Astrocyte (in vitro differentiated cells and primary cell): ENCODE results near the gene UMOD. TPM values are rescaled to one million over a fixed set of nuclear protein-coding genes. Genes with fewer than 3 reads are reported as not detected.

Source experiments
- DNase-seq: peaks from one replicate; pipeline ENCODE4 v3.0.0-alpha.2; 2010; ENCODE audit warnings: low read depth
- FAIRE-seq: peaks from 2 replicates; lab custom pipeline; 2011; peaks lifted over from hg19 to GRCh38; lab: Jason Lieb, UNC
- H2AFZ ChIP-seq: 2 replicates; pipeline ENCODE4 v1.6.0; 2012; ENCODE audit warnings: low read depth, low read length, inconsistent platforms
- H3K27ac ChIP-seq: 2 replicates; pipeline ENCODE4 v1.5.1; 2011; ENCODE audit warnings: low read depth, low read length, inconsistent platforms
- H3K27me3 ChIP-seq: 2 replicates; pipeline ENCODE4 v1.6.0; 2011; ENCODE audit warnings: low read length, inconsistent platforms; ENCODE audit not compliant: insufficient read depth
- H3K36me3 ChIP-seq: 2 replicates; pipeline ENCODE4 v1.5.1; 2011; ENCODE audit warnings: low read length, inconsistent platforms; ENCODE audit not compliant: insufficient read depth
- H3K4me1 ChIP-seq: 2 replicates; pipeline ENCODE4 v1.5.1; 2011; ENCODE audit warnings: low read length, inconsistent platforms; ENCODE audit not compliant: insufficient read depth
- H3K4me2 ChIP-seq: 2 replicates; pipeline ENCODE4 v1.6.0; 2012; ENCODE audit warnings: low read length, inconsistent platforms
- H3K4me3 ChIP-seq: 2 replicates; pipeline ENCODE4 v1.5.1; 2011; ENCODE audit warnings: low read depth, mild to moderate bottlenecking, low read length, inconsistent platforms; ENCODE audit not compliant: insufficient read depth
- H3K79me2 ChIP-seq: 2 replicates; pipeline ENCODE4 v1.6.0; 2012; ENCODE audit warnings: mild to moderate bottlenecking, low read length, inconsistent platforms; ENCODE audit not compliant: insufficient read depth
- H3K9ac ChIP-seq: 2 replicates; pipeline ENCODE4 v1.6.0; 2012; ENCODE audit warnings: mild to moderate bottlenecking, low read length, inconsistent platforms
- H3K9me3 ChIP-seq: 2 replicates; pipeline ENCODE4 v1.5.1; 2012; ENCODE audit warnings: low read depth, mild to moderate bottlenecking, low read length, inconsistent platforms; ENCODE audit not compliant: insufficient read depth
- H4K20me1 ChIP-seq: 2 replicates; pipeline ENCODE4 v1.6.0; 2012; ENCODE audit warnings: low read length, inconsistent platforms; ENCODE audit not compliant: insufficient read depth
- H3K27ac Mint-ChIP-seq: one replicate; pipeline ENCODE4 v1.8.0; 2021; ENCODE audit warnings: mild to moderate bottlenecking, mixed read lengths; ENCODE audit not compliant: unreplicated experiment
- H3K27me3 Mint-ChIP-seq: one replicate; pipeline ENCODE4 v1.8.0; 2021; ENCODE audit warnings: low read depth, mixed read lengths; ENCODE audit not compliant: unreplicated experiment
- H3K36me3 Mint-ChIP-seq: one replicate; pipeline ENCODE4 v1.8.0; 2021; ENCODE audit warnings: low read depth, mixed read lengths; ENCODE audit not compliant: unreplicated experiment
- H3K4me1 Mint-ChIP-seq: one replicate; pipeline ENCODE4 v1.8.0; 2021; ENCODE audit warnings: low read depth, mixed read lengths; ENCODE audit not compliant: unreplicated experiment
- H3K4me3 Mint-ChIP-seq: one replicate; pipeline ENCODE4 v1.8.0; 2021; ENCODE audit warnings: mild to moderate bottlenecking, moderate library complexity, mixed read lengths; ENCODE audit not compliant: unreplicated experiment
- H3K9me3 Mint-ChIP-seq: one replicate; pipeline ENCODE4 v1.8.0; 2021; ENCODE audit warnings: mild to moderate bottlenecking, mixed read lengths; ENCODE audit not compliant: unreplicated experiment
- EZH2 ChIP-seq: IDR thresholded peaks from 2 replicates; pipeline ENCODE4 v1.6.1; 2012; ENCODE audit warnings: mild to moderate bottlenecking, low read length, inconsistent platforms; ENCODE audit not compliant: insufficient read depth
- total RNA-seq: library from RNA; stranded (reverse); gene quantifications from 2 replicates; pipeline ENCODE4 v1.2.1, GENCODE V29; 2021
- TF ChIP-seq, protein P1 (sequence below): IDR thresholded peaks from 2 replicates; pipeline ENCODE4 v1.5.1; 2011; ENCODE audit warnings: low read depth, mild to moderate bottlenecking, inconsistent platforms, low read length, moderate library complexity; ENCODE audit not compliant: insufficient read depth

UMOD gene
- total RNA-seq, 1 donor from 2014 or later = not detected

DNA sequence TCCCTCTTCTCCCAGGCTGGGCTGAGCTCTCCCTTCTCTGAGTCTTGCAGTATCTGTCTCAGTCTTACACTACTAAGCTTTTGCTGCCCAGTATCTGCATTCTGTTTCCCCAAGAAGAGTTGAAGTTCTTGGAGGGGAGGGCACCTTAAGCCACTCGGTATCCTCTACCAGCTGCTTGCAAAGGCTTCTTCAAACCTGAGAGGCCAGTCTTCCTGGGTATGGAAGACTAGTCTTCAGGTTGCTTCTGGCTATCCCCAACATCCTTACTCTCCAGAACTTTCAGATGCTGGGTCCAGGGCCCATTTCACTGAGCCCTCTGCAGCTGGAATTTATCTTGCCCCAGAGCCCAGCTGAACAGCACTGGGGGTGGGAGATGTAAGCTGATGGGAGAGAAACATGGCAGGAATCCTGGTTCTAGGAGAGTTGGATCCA, 45.3 kb downstream of the UMOD start:
- no peak for FAIRE-seq
- no peak overlapping the region for H2AFZ ChIP-seq
- H3K36me3 Mint-ChIP-seq = no peaks in the 10 kb centered on the region

GRCh38 chr16:20306401-20306800, 46.1 kb downstream of the UMOD start:
- no peak overlapping the region for H3K4me2 ChIP-seq
- TF ChIP-seq, protein P1, sequence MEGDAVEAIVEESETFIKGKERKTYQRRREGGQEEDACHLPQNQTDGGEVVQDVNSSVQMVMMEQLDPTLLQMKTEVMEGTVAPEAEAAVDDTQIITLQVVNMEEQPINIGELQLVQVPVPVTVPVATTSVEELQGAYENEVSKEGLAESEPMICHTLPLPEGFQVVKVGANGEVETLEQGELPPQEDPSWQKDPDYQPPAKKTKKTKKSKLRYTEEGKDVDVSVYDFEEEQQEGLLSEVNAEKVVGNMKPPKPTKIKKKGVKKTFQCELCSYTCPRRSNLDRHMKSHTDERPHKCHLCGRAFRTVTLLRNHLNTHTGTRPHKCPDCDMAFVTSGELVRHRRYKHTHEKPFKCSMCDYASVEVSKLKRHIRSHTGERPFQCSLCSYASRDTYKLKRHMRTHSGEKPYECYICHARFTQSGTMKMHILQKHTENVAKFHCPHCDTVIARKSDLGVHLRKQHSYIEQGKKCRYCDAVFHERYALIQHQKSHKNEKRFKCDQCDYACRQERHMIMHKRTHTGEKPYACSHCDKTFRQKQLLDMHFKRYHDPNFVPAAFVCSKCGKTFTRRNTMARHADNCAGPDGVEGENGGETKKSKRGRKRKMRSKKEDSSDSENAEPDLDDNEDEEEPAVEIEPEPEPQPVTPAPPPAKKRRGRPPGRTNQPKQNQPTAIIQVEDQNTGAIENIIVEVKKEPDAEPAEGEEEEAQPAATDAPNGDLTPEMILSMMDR = no peak
- TF ChIP-seq EZH2 = no peak
- no peak overlapping the region for H2AFZ ChIP-seq
- H3K27me3 Mint-ChIP-seq = peaks cover 23% of the 10 kb centered on the region
- DNase-seq = no peak
- H3K9ac ChIP-seq = no peak overlapping the region
- no peak overlapping the region for H3K27ac ChIP-seq
- H4K20me1 ChIP-seq = no peaks in the 10 kb centered on the region
- H3K4me3 Mint-ChIP-seq = no peak overlapping the region
- no peak for FAIRE-seq
- no peaks in the 10 kb centered on the region for H3K36me3 ChIP-seq
- H3K27ac Mint-ChIP-seq = no peak overlapping the region
- H3K9me3 ChIP-seq = no peaks in the 10 kb centered on the region
- no peaks in the 10 kb centered on the region for H3K79me2 ChIP-seq
- no peaks in the 10 kb centered on the region for H3K4me1 Mint-ChIP-seq
- H3K4me1 ChIP-seq = no peaks in the 10 kb centered on the region
- H3K27me3 ChIP-seq = no peaks in the 10 kb centered on the region
- H3K36me3 Mint-ChIP-seq = no peaks in the 10 kb centered on the region
- no peaks in the 10 kb centered on the region for H3K9me3 Mint-ChIP-seq
- H3K4me3 ChIP-seq = no peak overlapping the region

More for the DNA sequence above, 45.3 kb downstream of the UMOD start:
- no peaks in the 10 kb centered on the region for H3K79me2 ChIP-seq
- Mint-ChIP-seq H3K27me3 (peaks cover 22% of the 10 kb centered on the region), H3K27ac (no peak overlapping the region), H3K9me3 (no peaks in the 10 kb centered on the region), H3K4me1 (no peaks in the 10 kb centered on the region), H3K4me3 (no peak overlapping the region)
- TF ChIP-seq, protein P1 = no peak
- no peak for TF ChIP-seq EZH2
- H3K36me3 ChIP-seq = no peaks in the 10 kb centered on the region
- H3K4me1 ChIP-seq = no peaks in the 10 kb centered on the region
- no peaks in the 10 kb centered on the region for H3K9me3 ChIP-seq
- no peak overlapping the region for H3K4me2 ChIP-seq
- no peaks in the 10 kb centered on the region for H4K20me1 ChIP-seq
- no peak overlapping the region for H3K4me3 ChIP-seq
- no peaks in the 10 kb centered on the region for H3K27me3 ChIP-seq
- DNase-seq = no peak
- no peak overlapping the region for H3K9ac ChIP-seq
- H3K27ac ChIP-seq = no peak overlapping the region

DNA sequence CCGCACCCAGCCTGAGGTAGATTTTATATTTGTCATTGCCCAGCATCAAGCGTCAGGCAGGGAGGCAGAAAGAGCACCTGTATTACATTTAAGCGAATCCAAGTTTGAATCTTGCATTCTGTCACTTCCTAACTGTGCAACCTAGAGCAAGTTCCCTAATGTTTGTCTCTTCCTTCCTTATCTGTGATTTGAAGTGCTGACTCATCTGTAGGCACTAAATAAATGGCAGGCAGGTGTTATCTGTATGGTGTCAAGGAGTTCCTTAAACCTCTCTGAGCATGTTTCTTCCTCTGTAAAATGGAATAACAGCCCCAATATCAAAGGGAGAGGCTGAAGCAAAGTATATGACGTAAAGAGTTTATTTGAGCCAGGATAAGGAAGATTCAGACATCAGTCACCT, 49.5 kb downstream of the UMOD start:
- H3K4me1 Mint-ChIP-seq = no peaks in the 10 kb centered on the region
- no peaks in the 10 kb centered on the region for H3K9me3 Mint-ChIP-seq
- Histone ChIP-seq H2AFZ (no peak overlapping the region), H3K36me3 (no peaks in the 10 kb centered on the region), H3K27me3 (no peaks in the 10 kb centered on the region), H3K27ac (no peak overlapping the region), H3K4me3 (no peak overlapping the region), H3K4me1 (no peaks in the 10 kb centered on the region), H4K20me1 (no peaks in the 10 kb centered on the region), H3K9me3 (no peaks in the 10 kb centered on the region), H3K9ac (no peak overlapping the region), H3K4me2 (no peak overlapping the region), H3K79me2 (no peaks in the 10 kb centered on the region)
- FAIRE-seq (no peak), DNase-seq (no peak)
- peaks cover 27% of the 10 kb centered on the region for H3K27me3 Mint-ChIP-seq
- H3K4me3 Mint-ChIP-seq = no peak overlapping the region
- H3K27ac Mint-ChIP-seq = no peak overlapping the region
- TF ChIP-seq, protein P1 = no peak
- TF ChIP-seq EZH2 = no peak
- H3K36me3 Mint-ChIP-seq = no peaks in the 10 kb centered on the region
